Smooth muscle cell (in vitro differentiated cells): Measurements from ENCODE around the gene DMD. TPM values are rescaled to one million over a fixed set of nuclear protein-coding genes. Genes with fewer than 3 reads are reported as not detected.

Experiments
- DNase-seq: peaks from one replicate; lab custom pipeline; 2025; ENCODE audit not compliant: unreplicated experiment; lab: John Stamatoyannopoulos, UW
- H2AFZ ChIP-seq: fragments of 200-600 bp; sonication (generic); 2 replicates; pipeline ENCODE4 v1.6.0; 2016; ENCODE audit warnings: antibody characterized with exemption, low read depth, mild to moderate bottlenecking
- H3F3A ChIP-seq: fragments of 200-600 bp; sonication (generic); 2 replicates; pipeline ENCODE4 v1.6.0; 2017; ENCODE audit warnings: antibody characterized with exemption, low read depth
- H3K27ac ChIP-seq: fragments of 200-600 bp; sonication (generic); 2 replicates; pipeline ENCODE4 v1.5.1; 2016; ENCODE audit warnings: low read depth, mild to moderate bottlenecking
- H3K27me3 ChIP-seq: fragments of 200-600 bp; sonication (generic); 2 replicates; pipeline ENCODE4 v1.6.1; 2016; ENCODE audit warnings: low read depth, mild to moderate bottlenecking
- H3K36me3 ChIP-seq: fragments of 200-600 bp; sonication (generic); 2 replicates; pipeline ENCODE4 v1.5.1; 2016; ENCODE audit warnings: low read depth
- H3K4me1 ChIP-seq: fragments of 200-600 bp; sonication (generic); 2 replicates; pipeline ENCODE4 v1.5.1; 2016; ENCODE audit warnings: low read depth
- H3K4me2 ChIP-seq: fragments of 200-600 bp; sonication (generic); 2 replicates; pipeline ENCODE4 v1.6.0; 2016; ENCODE audit warnings: mild to moderate bottlenecking
- H3K4me3 ChIP-seq: fragments of 200-600 bp; sonication (generic); 2 replicates; pipeline ENCODE4 v1.5.1; 2016; ENCODE audit warnings: mild to moderate bottlenecking
- H3K79me2 ChIP-seq: fragments of 200-600 bp; sonication (generic); 2 replicates; pipeline ENCODE4 v1.6.0; 2016; ENCODE audit warnings: low read depth, mild to moderate bottlenecking
- H3K9ac ChIP-seq: fragments of 200-600 bp; sonication (generic); 2 replicates; pipeline ENCODE4 v1.6.0; 2016; ENCODE audit warnings: low read depth
- H3K9me3 ChIP-seq: fragments of 200-600 bp; sonication (generic); replicated peaks from 2 replicates; pipeline ENCODE4 v1.5.1; 2016; ENCODE audit warnings: low read depth
- H4K20me1 ChIP-seq: fragments of 200-600 bp; sonication (generic); 2 replicates; pipeline ENCODE4 v1.6.0; 2016; ENCODE audit warnings: low read depth
- WGBS: methylation state at CpG from one replicate; pipeline ENCODE4 v1.1.7; 2016; ENCODE audit warnings: low lambda C conversion rate; 5-methylcytosine and 5-hydroxymethylcytosine counted together
- polyA plus RNA-seq: library from polyadenylated mRNA; unstranded; fragments of >200 nt; fragmentation: Nextera tagmentation; extraction: Ambion mirVana; gene quantifications from 2 replicates; pipeline ENCODE4 v1.2.1, GENCODE V29; 2016
- total RNA-seq: library from RNA; depleted of rRNA; stranded (reverse); fragments of >200 nt; gene quantifications from 2 replicates; pipeline ENCODE4 v1.2.3, GENCODE V29; 2014
- TF ChIP-seq, protein P1 (sequence below): fragments of 200-600 bp; sonication (generic); IDR thresholded peaks from 2 replicates; pipeline ENCODE4 v1.5.1; 2017; ENCODE audit warnings: borderline replicate concordance, mild to moderate bottlenecking, antibody characterized with exemption; ENCODE audit not compliant: insufficient read depth, poor library complexity, severe bottlenecking

DMD gene
- total and polyA plus RNA-seq, 2 experiments from 2014 or later, result 12.3 to 12.6 TPM

DNA sequence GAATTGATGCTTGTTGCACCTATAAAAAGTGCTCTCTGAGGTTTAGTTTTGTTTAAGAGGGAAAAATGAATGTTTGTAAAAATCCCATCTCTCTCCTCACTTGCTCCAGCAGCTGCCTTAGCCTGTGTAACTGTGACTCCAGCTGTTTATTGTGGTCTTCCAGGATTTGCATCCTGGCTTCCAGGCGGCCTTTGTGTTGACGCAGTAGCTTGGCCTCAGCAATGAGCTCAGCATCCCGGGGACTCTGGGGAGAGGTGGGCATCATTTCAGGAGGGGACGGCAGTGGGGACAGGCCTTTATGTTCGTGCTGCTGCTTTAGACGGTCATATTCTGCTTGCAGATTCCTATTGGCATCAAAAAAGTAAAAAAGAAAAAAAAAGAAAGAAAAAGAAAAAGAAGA, 2064.2 kb downstream of the DMD start:
- no peak overlapping the region for H3K4me3 ChIP-seq
- no peaks in the 10 kb centered on the region for H3F3A ChIP-seq
- no peaks in the 10 kb centered on the region for H3K36me3 ChIP-seq
- no peaks in the 10 kb centered on the region for H3K9me3 ChIP-seq
- no peak overlapping the region for H3K9ac ChIP-seq
- no peak for DNase-seq
- TF ChIP-seq, protein P1, sequence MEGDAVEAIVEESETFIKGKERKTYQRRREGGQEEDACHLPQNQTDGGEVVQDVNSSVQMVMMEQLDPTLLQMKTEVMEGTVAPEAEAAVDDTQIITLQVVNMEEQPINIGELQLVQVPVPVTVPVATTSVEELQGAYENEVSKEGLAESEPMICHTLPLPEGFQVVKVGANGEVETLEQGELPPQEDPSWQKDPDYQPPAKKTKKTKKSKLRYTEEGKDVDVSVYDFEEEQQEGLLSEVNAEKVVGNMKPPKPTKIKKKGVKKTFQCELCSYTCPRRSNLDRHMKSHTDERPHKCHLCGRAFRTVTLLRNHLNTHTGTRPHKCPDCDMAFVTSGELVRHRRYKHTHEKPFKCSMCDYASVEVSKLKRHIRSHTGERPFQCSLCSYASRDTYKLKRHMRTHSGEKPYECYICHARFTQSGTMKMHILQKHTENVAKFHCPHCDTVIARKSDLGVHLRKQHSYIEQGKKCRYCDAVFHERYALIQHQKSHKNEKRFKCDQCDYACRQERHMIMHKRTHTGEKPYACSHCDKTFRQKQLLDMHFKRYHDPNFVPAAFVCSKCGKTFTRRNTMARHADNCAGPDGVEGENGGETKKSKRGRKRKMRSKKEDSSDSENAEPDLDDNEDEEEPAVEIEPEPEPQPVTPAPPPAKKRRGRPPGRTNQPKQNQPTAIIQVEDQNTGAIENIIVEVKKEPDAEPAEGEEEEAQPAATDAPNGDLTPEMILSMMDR, result no peak
- H3K4me2 ChIP-seq, result no peak overlapping the region
- no peak overlapping the region for H2AFZ ChIP-seq
- 79% methylated on average over 6 of the region's 6 CpGs for WGBS
- no peaks in the 10 kb centered on the region for H3K4me1 ChIP-seq
- no peaks in the 10 kb centered on the region for H3K27me3 ChIP-seq
- no peak overlapping the region for H3K27ac ChIP-seq
- H3K79me2 ChIP-seq, result no peaks in the 10 kb centered on the region
- no peaks in the 10 kb centered on the region for H4K20me1 ChIP-seq

DNA sequence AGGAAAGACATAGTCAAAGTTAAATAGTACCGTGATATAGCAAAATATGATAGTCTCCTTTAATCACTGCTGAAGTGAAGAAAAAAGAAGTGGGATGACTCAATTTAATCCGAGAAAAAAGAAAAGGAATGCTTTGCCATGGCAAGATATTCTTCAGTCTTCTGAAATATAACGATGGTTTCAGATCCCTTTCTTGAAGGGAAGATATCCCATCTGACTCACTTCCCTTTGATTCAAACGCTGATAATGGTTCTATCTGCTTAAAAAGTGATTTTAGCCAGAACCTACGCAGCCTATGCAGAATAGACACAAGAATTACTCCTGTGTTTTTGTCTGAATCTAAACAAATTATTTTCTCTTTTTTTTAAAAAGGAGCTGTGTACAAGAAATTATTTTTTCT, 2071.4 kb downstream of the DMD start:
- no peak overlapping the region for H2AFZ ChIP-seq
- no peaks in the 10 kb centered on the region for H3K27me3 ChIP-seq
- H3K4me3 ChIP-seq, result no peak overlapping the region
- H3K9me3 ChIP-seq, result peaks cover 3% of the 10 kb centered on the region
- no peaks in the 10 kb centered on the region for H3K36me3 ChIP-seq
- no peaks in the 10 kb centered on the region for H3K79me2 ChIP-seq
- H4K20me1 ChIP-seq, result no peaks in the 10 kb centered on the region
- no peak for DNase-seq
- no peak overlapping the region for H3K27ac ChIP-seq
- no peak overlapping the region for H3K4me2 ChIP-seq
- no peaks in the 10 kb centered on the region for H3K4me1 ChIP-seq
- no peaks in the 10 kb centered on the region for H3F3A ChIP-seq
- TF ChIP-seq, protein P1, result no peak
- 69% methylated on average over 5 of the region's 5 CpGs for WGBS
- H3K9ac ChIP-seq, result no peak overlapping the region

DNA sequence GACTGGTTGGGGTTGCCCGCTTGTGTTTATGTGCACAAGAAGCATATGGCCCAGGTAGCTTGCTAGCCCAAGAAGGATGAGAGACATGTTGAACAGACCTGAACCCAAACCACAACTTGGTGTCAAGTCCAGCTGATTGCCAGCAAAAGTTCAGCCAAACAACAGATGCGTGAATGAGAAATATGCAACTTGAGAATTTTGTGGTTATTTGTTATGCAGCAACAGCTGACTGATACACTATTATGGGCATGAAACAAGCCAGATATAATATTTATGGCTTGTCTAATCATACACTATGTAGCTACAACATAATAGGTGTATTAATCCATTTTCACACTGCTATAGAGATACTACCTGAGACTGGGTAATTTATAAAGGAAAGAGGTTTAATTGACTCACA, 2073.2 kb downstream of the DMD start:
- TF ChIP-seq, protein P1, result no peak
- H3K27ac ChIP-seq, result no peak overlapping the region
- DNase-seq, result no peak
- peaks cover 3% of the 10 kb centered on the region for H3K9me3 ChIP-seq
- no peak overlapping the region for H3K9ac ChIP-seq
- H3K79me2 ChIP-seq, result no peaks in the 10 kb centered on the region
- no peak overlapping the region for H3K4me3 ChIP-seq
- WGBS, result 86% methylated on average over 2 of the region's 2 CpGs
- H3K4me1 ChIP-seq, result no peaks in the 10 kb centered on the region
- no peaks in the 10 kb centered on the region for H3K27me3 ChIP-seq
- no peaks in the 10 kb centered on the region for H3K36me3 ChIP-seq
- no peak overlapping the region for H2AFZ ChIP-seq
- H3K4me2 ChIP-seq, result no peak overlapping the region
- no peaks in the 10 kb centered on the region for H4K20me1 ChIP-seq
- no peaks in the 10 kb centered on the region for H3F3A ChIP-seq

DNA sequence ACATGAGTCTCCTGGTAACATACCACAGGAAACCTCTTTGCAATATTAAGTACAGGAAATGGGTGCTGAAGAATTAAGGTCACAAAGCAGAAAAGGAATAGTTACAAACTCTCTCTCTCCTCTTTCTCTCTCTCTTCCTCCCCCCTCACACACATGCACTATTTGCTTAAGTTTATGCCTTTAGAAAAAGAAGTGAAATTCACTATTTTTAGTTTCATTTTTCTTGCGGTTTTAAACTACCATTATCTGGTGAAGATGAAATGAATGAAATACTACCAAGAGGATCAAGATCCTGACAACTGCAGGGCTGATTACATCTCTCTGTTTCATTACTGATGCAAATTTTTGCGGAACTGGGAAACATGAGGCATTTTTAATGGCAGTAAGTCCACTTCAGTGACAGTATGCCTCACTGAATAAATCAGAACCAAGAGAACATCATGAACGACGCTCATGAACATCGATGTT, 2075.2 kb downstream of the DMD start:
- no peak overlapping the region for H3K27ac ChIP-seq
- DNase-seq, result no peak
- H3K4me1 ChIP-seq, result no peaks in the 10 kb centered on the region
- no peak overlapping the region for H2AFZ ChIP-seq
- TF ChIP-seq, protein P1, result no peak
- WGBS, result 80% methylated on average over 5 of the region's 5 CpGs
- no peak overlapping the region for H3K9ac ChIP-seq
- peaks cover 3% of the 10 kb centered on the region for H3K9me3 ChIP-seq
- no peak overlapping the region for H3K4me3 ChIP-seq
- H4K20me1 ChIP-seq, result no peaks in the 10 kb centered on the region
- H3K4me2 ChIP-seq, result no peak overlapping the region
- H3K36me3 ChIP-seq, result no peaks in the 10 kb centered on the region
- H3K27me3 ChIP-seq, result no peaks in the 10 kb centered on the region
- H3F3A ChIP-seq, result no peaks in the 10 kb centered on the region
- no peaks in the 10 kb centered on the region for H3K79me2 ChIP-seq
